ENCODE data around the gene MRPL43.

- no peak for TF ChIP-seq CTCF (IDR thresholded peaks at IDR 0.05)
- no peak for TF ChIP-seq FOXK1 (CRISPR knock-in tag; IDR thresholded peaks at IDR 0.05)
- no peak for TF ChIP-seq USF2 (CRISPR knock-in tag; IDR thresholded peaks at IDR 0.05)
- no peak for TF ChIP-seq EMX1 (CRISPR knock-in tag; IDR thresholded peaks at IDR 0.05)
- TF ChIP-seq ZNF121 (CRISPR knock-in tag; IDR thresholded peaks at IDR 0.05): no peak
- TF ChIP-seq MAX (CRISPR knock-in tag; IDR thresholded peaks at IDR 0.05): no peak
- no peak for TF ChIP-seq CREM (CRISPR knock-in tag; IDR thresholded peaks at IDR 0.05)
- no peak for TF ChIP-seq USF1 (CRISPR knock-in tag; IDR thresholded peaks at IDR 0.05)
Observed at GRCh38 chr10:101005869-101006567, 18.7 kb upstream of the MRPL43 start.
